Liver (tissue), 9 donors: ENCODE measurements around the gene EVPL. TPM values are rescaled to one million over a fixed set of nuclear protein-coding genes. Genes with fewer than 3 reads are reported as not detected.
A peak's percentile ranks its signal among the peaks of the same experiment; 100 is the strongest.

Source experiments
- DNase-seq: peaks from one replicate; pipeline ENCODE4 v3.0.0-alpha.2; 2017; ENCODE audit warnings: low spot score
- H3K27ac ChIP-seq, 2 donors: one replicate each; pipeline ENCODE4 v1.7.0; 2013; ENCODE audit warnings: inconsistent platforms in 2 of 2, low read length in 2 of 2, control low read depth in 1 of 2, low read depth in 1 of 2, mild to moderate bottlenecking in 1 of 2
- H3K27me3 ChIP-seq, 4 donors: one replicate each; pipeline versions ENCODE4 v1.6.1 to v1.7.0; 2013; ENCODE audit warnings: low read length in 3 of 4, inconsistent platforms in 1 of 4, mild to moderate bottlenecking in 1 of 4, moderate library complexity in 1 of 4; ENCODE audit not compliant: control insufficient read depth in 4 of 4, insufficient read depth in 4 of 4
- H3K36me3 ChIP-seq, 4 donors: one replicate each; pipeline versions ENCODE4 v1.6.1 to v1.7.0; 2013; ENCODE audit warnings: low read length in 3 of 4, mild to moderate bottlenecking in 3 of 4, low read depth in 1 of 4, moderate library complexity in 1 of 4; ENCODE audit not compliant: control insufficient read depth in 4 of 4, insufficient read depth in 3 of 4
- H3K4me1 ChIP-seq, 4 donors: one replicate each; pipeline versions ENCODE4 v1.6.1 to v1.7.0; 2013; ENCODE audit warnings: low read length in 3 of 4, mild to moderate bottlenecking in 3 of 4, moderate library complexity in 1 of 4; ENCODE audit not compliant: control insufficient read depth in 4 of 4, insufficient read depth in 4 of 4
- H3K4me3 ChIP-seq, 3 donors: one replicate each; pipeline versions ENCODE4 v1.6.1 to v1.7.0; 2013; ENCODE audit warnings: low read length in 3 of 3, control low read depth in 1 of 3, low read depth in 1 of 3, mild to moderate bottlenecking in 1 of 3
- H3K9ac ChIP-seq, 2 donors: one replicate each; pipeline ENCODE4 v1.7.0; 2013; ENCODE audit warnings: low read length in 2 of 2, mild to moderate bottlenecking in 2 of 2, moderate library complexity in 2 of 2, control low read depth in 1 of 2, low read depth in 1 of 2
- H3K9me3 ChIP-seq, 4 donors: one replicate each; pipeline versions ENCODE4 v1.6.1 to v1.7.0; 2013; ENCODE audit warnings: low read length in 3 of 4; ENCODE audit not compliant: control insufficient read depth in 4 of 4
- ATF3 ChIP-seq: IDR thresholded peaks from 2 replicates; pipeline ENCODE4 v1.6.1; 2016; ENCODE audit warnings: antibody characterized with exemption
- EGR1 ChIP-seq, 2 donors: IDR thresholded peaks; 2 replicates each; pipeline ENCODE4 v1.6.1; 2016 to 2018; ENCODE audit warnings: antibody characterized with exemption in 2 of 2, low read depth in 2 of 2
- FOXA1 ChIP-seq: IDR thresholded peaks from 2 replicates; pipeline ENCODE4 v1.6.1; 2016; ENCODE audit warnings: antibody characterized with exemption
- FOXA2 ChIP-seq: IDR thresholded peaks from 2 replicates; pipeline ENCODE4 v1.6.1; 2016; ENCODE audit warnings: antibody characterized with exemption
- GABPA ChIP-seq, 2 donors: IDR thresholded peaks in 1 of 2; conservative IDR thresholded peaks in 1 of 2; 2 replicates each; pipeline ENCODE4 v1.6.1; 2016; ENCODE audit warnings: antibody characterized with exemption in 2 of 2, mild to moderate bottlenecking in 1 of 2, moderate library complexity in 1 of 2
- HNF4A ChIP-seq, 2 donors: conservative IDR thresholded peaks; 2 replicates each; pipeline ENCODE4 v1.6.1; 2016; ENCODE audit warnings: antibody characterized with exemption in 2 of 2, mild to moderate bottlenecking in 2 of 2
- HNF4G ChIP-seq: IDR thresholded peaks from 2 replicates; pipeline ENCODE4 v1.6.1; 2016; ENCODE audit warnings: antibody characterized with exemption
- MAX ChIP-seq: IDR thresholded peaks from 2 replicates; pipeline ENCODE4 v1.6.1; 2016; ENCODE audit warnings: antibody characterized with exemption
- NR2F2 ChIP-seq: IDR thresholded peaks from 2 replicates; pipeline ENCODE4 v1.6.1; 2016; ENCODE audit warnings: antibody characterized with exemption
- RAD21 ChIP-seq, 2 donors: IDR thresholded peaks; 2 replicates each; pipeline ENCODE4 v1.6.1; 2016; ENCODE audit warnings: antibody characterized with exemption in 2 of 2, mild to moderate bottlenecking in 2 of 2
- REST ChIP-seq: IDR thresholded peaks from 2 replicates; pipeline ENCODE4 v1.6.1; 2016; ENCODE audit warnings: antibody characterized with exemption, mild to moderate bottlenecking
- RXRA ChIP-seq, 2 donors: IDR thresholded peaks; 2 replicates each; pipeline ENCODE4 v1.6.1; 2017 to 2018; ENCODE audit warnings: antibody characterized with exemption in 2 of 2, mild to moderate bottlenecking in 1 of 2
- SP1 ChIP-seq: IDR thresholded peaks from 2 replicates; pipeline ENCODE4 v1.6.1; 2018; ENCODE audit warnings: antibody characterized with exemption, mild to moderate bottlenecking
- TAF1 ChIP-seq: conservative IDR thresholded peaks from 2 replicates; pipeline ENCODE4 v1.6.1; 2016; ENCODE audit warnings: antibody characterized with exemption, mild to moderate bottlenecking
- YY1 ChIP-seq: IDR thresholded peaks from 2 replicates; pipeline ENCODE4 v1.6.1; 2016; ENCODE audit warnings: antibody characterized with exemption, mild to moderate bottlenecking
- ZBTB33 ChIP-seq: IDR thresholded peaks from 2 replicates; pipeline ENCODE4 v1.6.1; 2016; ENCODE audit warnings: antibody characterized with exemption
- WGBS: extraction: QIAGEN DNeasy Blood & Tissue Kit; methylation state at CpG from one replicate; pipeline ENCODE4 v1.1.7; 2013; 5-methylcytosine and 5-hydroxymethylcytosine counted together
- polyA plus RNA-seq, 2 donors: library from polyadenylated mRNA; stranded (reverse) in 1 of 2; unstranded in 1 of 2; fragments of 200-250 nt in 1 of 2; fragments of >200 nt in 1 of 2; fragmentation: Nextera tagmentation in 1 of 2; extraction: Ambion mirVana in 1 of 2; gene quantifications; one replicate each; pipeline versions ENCODE4 v1.2.1 to v1.2.3, GENCODE V29; 2013 to 2015
- total RNA-seq, 2 donors: library from RNA; depleted of rRNA; stranded (reverse); fragments of >200 nt; gene quantifications; one replicate each; pipeline ENCODE4 v1.2.3, GENCODE V29; 2014
- donor health status: healthy.
- donor health status: healthy.
- donor health status: healthy.
- donor health status: healthy.
- donor health status: healthy.

The EVPL gene
- total and polyA plus RNA-seq, 4 donors: 0.03 to 0.33 (median 0.21) TPM; not detected in 1

GRCh38 chr17:76038050-76038449 is 10.9 kb upstream of the EVPL start:
- peaks cover 10 to 48% (median 39%) of the 10 kb centered on the region in 4 donors for H3K36me3 ChIP-seq
- H3K27me3 ChIP-seq: no peaks in the 10 kb centered on the region
- peaks cover 0 to 2% (median 0%) of the 10 kb centered on the region in 4 donors for H3K4me1 ChIP-seq
- TF ChIP-seq HNF4A (conservative IDR thresholded peaks at IDR 0.05) (no peak), ZBTB33 (no peak), EGR1 (IDR thresholded peaks at IDR 0.05; ENCODE audit: low read depth in 2 of 2) (no peak), GABPA (IDR thresholded peaks at IDR 0.05 in 1 of 2, conservative IDR thresholded peaks at IDR 0.05 in 1 of 2) (no peak)
- H3K4me3 ChIP-seq: no peak overlapping the region
- WGBS: 93% methylated on average over 3 of the region's 3 CpGs
- no peak for DNase-seq
- H3K9ac ChIP-seq: no peak overlapping the region
- no peak overlapping the region for H3K27ac ChIP-seq
- no peaks in the 10 kb centered on the region for H3K9me3 ChIP-seq

GRCh38 chr17:76036497-76037261 is 9.6 kb upstream of the EVPL start:
- 51% methylated on average over 22 of the region's 22 CpGs for WGBS
- H3K9me3 ChIP-seq: no peaks in the 10 kb centered on the region
- H3K4me1 ChIP-seq: peaks cover 0 to 2% (median 0%) of the 10 kb centered on the region in 4 donors
- H3K4me3 ChIP-seq: no peak overlapping the region
- H3K27ac ChIP-seq: no peak overlapping the region
- TF ChIP-seq YY1 (no peak), FOXA2 (peak; percentile 76)
- H3K27me3 ChIP-seq: no peaks in the 10 kb centered on the region
- no peak overlapping the region for H3K9ac ChIP-seq
- H3K36me3 ChIP-seq: peaks cover 6 to 42% (median 33%) of the 10 kb centered on the region in 4 donors
- DNase-seq: no peak

GRCh38 chr17:76034428-76035350 is 7.6 kb upstream of the EVPL start:
- no peak overlapping the region for H3K27ac ChIP-seq
- 92% methylated on average over 13 of the region's 13 CpGs for WGBS
- no peaks in the 10 kb centered on the region for H3K27me3 ChIP-seq
- peaks cover 0 to 2% (median under 1%) of the 10 kb centered on the region in 4 donors for H3K4me1 ChIP-seq
- no peak overlapping the region for H3K4me3 ChIP-seq
- H3K36me3 ChIP-seq: peaks cover 2 to 22% (median 14%) of the 10 kb centered on the region in 4 donors
- DNase-seq: peak; percentile 82
- no peak overlapping the region for H3K9ac ChIP-seq
- no peaks in the 10 kb centered on the region for H3K9me3 ChIP-seq
- TF ChIP-seq GABPA (IDR thresholded peaks at IDR 0.05 in 1 of 2, conservative IDR thresholded peaks at IDR 0.05 in 1 of 2) (no peak), REST (no peak), ZBTB33 (no peak), ATF3 (no peak), HNF4G (no peak), MAX (no peak), HNF4A (conservative IDR thresholded peaks at IDR 0.05) (no peak), SP1 (no peak), NR2F2 (no peak), RAD21 (IDR thresholded peaks at IDR 0.05) (no peak), FOXA2 (no peak), FOXA1 (no peak), RXRA (IDR thresholded peaks at IDR 0.05) (no peak), YY1 (no peak), TAF1 (no peak)
